ENCODE measurements around the gene RAB13. TPM values are rescaled to one million over a fixed set of nuclear protein-coding genes. Genes with fewer than 3 reads are reported as not detected.

Gene RAB13
- total RNA-seq, 1 experiment from 2014 or later, result 34.9 TPM

DNA sequence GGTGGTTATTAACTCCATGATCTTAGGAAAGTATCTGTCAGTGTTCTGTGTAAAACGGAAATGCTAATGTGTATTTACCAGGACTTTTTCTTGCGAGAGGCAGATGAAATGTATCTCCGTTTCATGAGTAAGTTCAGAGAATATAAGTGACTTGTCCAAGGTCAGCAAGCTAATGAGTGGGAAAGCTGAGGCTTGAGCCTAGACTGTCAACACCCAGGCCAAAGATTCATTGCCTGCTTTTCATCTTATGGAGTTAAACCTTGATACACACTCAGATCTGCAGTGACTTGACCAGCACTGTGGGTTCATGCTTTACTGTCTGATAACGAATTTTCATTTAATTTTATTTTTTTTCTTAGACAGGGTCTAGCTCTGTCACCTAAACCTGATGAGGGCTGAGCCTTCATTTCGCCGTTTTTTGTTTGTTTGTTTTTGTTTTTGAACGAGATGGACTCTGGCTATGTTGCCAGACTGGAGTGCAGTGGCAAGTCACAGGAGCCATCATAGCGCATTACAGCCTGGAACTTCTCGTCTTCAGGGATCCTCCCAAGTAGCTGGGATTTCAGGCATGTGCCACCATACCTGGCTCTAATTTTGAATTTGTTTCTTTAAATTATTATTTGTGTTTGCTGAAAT is 7.7 kb downstream of the RAB13 start:
- no peak for DNase-seq (ENCODE audit: extremely low read depth, low read depth)

DNA sequence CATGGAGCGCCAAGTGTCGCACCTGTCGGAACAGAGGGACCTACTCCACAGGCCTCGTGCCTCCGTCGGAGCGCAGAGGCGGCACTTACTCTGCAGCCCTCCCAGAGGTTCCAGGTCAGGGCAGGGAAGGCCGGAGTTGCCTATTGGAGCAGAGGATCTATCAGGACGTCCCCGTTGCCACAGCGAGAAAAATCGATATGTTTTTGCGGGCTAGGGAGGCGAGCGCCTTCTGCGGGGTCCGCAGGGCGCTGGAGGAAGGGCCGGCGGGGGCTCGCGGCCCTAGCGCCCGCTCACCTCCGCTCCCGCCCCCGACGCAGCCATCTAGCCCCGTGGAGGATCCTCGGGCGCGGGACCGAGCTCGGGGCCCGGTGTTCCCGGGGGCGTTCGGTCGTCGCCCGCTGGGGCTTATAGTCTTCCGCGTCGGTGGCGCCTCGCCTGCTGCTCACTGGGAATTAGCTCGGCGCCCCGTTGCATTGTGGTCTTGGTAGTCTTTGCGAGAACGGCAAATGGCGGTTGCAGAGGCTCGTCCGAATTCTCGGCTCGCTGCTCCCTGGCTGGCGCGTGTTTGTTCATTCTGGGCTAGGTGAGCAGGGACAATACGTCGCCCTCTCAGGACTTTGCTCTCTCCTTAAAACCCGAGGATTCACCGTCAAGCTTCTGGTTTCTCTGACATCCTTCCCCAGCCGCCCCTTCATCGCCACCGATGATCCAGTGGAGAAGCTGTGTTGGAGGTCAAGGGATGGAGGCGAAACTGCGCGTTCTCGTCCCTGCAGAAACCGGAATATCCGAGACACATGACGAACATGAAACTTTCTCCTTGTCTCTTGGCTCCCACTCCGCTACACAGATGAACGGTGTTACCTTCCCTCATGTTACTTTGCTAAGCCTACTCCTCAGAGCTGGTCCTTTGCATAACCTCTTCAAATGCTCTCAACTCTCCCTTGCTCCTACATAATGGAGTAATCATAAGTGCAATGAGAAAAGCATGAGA is 8.6 kb downstream of the RAB13 start, which contains the start of gene JTB:
JTB (minus strand) TSS at position 425 of the 991 bp plus-strand sequence; CDS start at position 3, 422 bp downstream.
- DNase-seq (ENCODE audit: extremely low read depth, low read depth), result peak; percentile 83

DNA sequence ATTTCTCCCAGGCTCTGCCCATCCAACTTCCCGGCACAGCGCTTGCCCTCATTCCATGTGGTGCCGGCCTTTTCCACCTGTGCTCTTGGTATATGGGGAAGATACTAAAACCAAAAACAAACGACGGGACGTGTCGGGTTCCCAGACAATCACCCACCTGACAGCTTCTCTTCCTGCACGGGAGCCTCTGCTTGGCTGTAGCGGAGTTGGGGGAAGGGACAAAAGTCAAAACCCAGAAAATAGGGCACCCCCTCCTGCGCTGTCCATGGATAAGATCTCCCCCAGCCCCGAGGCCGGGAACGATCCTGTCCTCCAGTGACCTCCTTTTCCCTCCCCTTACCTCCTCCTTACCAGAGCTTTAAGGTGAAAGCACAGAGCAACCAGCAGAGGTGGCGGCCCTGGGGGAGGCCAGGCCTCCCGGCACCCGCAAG is 9.3 kb downstream of the RAB13 start:
- DNase-seq (ENCODE audit: extremely low read depth, low read depth), result no peak

DNA sequence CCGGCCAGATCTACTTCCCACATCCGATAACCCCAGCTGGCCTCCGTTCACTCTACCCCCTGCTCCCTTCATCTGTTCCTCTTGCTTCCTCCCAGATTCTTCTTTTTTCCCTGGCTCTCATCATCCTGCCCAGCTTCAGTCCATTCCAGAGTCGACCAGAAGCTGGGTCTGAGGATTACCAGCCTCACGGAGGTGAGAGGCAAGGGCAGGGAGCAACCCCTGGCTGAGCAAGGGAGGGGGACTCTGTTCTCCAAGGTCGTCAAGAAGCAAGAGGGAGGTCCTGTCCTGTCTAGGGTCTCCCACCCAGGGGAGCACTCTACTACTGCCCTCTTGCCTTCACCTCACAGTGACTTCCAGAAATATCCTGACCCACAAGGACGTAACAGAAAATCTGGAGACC is 12.6 kb downstream of the RAB13 start:
- no peak for DNase-seq (ENCODE audit: extremely low read depth, low read depth)

DNA sequence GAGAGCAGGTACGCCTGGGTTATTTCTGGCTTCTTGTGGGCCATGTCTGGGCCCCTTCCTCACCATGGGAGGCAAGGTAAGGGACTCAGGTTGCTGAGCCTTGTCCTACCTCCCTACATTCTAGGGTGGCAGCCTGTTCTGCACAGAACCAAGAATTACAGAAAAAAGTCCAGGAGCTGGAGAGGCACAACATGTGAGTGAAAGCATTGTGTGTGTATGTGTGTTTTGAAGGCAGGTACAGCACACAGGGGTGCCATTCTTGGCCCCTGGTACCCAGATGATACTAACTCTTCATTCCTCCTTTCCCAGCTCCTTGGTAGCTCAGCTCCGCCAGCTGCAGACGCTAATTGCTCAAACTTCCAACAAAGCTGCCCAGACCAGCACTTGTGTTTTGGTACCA is 13.1 kb downstream of the RAB13 start:
- DNase-seq (ENCODE audit: extremely low read depth, low read depth), result no peak

DNA sequence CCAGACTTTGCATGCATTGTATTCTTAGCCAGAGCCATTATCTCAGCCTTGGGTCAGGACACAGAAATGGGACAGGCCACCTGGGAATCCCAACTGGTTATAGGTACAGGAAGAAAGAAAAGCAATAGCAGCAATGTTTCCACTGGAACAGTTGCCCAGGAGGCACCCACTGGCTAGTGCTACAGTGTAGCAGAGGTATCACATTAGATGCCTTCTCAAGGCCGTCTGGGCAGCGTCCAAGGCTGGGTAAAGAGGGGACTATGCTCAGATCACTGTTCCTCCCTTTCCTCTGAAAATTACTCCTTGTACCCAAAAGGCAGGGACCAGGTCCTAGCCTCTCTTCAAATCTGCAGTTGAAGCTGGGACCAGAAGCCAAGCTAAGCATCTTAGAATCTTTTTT is 15.8 kb downstream of the RAB13 start:
- no peak for DNase-seq (ENCODE audit: extremely low read depth, low read depth)

DNA sequence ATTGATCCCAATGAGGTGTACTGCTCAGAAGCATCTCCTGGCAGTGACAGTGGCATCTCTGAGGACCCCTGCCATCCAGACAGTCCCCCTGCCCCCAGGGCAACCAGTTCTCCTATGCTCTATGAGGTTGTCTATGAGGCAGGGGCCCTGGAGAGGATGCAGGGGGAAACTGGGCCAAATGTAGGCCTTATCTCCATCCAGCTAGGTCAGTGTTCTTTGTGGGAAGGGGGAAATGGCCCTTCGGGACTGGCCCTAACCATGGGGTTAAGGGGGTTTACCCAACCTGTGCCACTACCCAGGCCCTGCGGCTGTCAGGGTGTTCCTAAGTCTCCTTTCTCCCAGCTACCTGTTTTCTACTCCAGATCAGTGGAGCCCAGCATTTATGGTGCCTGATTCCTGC is 17.2 kb downstream of the RAB13 start:
- no peak for DNase-seq (ENCODE audit: extremely low read depth, low read depth)

DNA sequence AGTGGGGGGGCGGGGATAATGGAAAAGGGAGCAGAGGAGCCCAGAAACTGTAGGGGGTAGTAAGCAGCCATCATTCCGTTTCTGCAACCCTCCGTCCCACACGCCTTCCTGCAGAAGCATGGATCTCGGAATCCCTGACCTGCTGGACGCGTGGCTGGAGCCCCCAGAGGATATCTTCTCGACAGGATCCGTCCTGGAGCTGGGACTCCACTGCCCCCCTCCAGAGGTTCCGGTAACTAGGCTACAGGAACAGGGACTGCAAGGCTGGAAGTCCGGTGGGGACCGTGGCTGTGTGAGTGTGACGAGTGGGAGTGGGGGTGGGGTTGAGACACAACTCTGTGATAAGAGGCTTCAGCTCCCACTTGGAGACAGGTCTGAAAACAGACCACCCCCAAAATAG is 17.7 kb downstream of the RAB13 start:
- DNase-seq (ENCODE audit: extremely low read depth, low read depth), result no peak

DNA sequence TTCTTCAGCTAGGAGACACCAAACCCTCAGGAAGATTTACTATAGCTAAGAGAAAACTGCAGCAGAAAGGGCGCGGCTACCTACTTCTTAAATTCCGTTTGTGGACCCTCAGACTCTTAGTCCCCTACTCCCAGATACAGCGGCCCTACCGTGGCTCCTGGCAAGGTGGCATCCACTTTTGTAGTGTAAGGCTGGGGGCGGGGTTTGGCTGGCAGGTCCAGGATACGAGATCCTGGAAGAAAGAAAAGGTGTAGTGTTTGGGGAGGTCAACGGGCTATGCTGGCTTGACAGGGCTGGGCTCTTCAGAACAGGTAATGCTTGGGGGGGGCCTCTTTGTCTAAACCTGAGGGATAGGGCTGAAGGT is 18.2 kb downstream of the RAB13 start:
- no peak for DNase-seq (ENCODE audit: extremely low read depth, low read depth)

DNA sequence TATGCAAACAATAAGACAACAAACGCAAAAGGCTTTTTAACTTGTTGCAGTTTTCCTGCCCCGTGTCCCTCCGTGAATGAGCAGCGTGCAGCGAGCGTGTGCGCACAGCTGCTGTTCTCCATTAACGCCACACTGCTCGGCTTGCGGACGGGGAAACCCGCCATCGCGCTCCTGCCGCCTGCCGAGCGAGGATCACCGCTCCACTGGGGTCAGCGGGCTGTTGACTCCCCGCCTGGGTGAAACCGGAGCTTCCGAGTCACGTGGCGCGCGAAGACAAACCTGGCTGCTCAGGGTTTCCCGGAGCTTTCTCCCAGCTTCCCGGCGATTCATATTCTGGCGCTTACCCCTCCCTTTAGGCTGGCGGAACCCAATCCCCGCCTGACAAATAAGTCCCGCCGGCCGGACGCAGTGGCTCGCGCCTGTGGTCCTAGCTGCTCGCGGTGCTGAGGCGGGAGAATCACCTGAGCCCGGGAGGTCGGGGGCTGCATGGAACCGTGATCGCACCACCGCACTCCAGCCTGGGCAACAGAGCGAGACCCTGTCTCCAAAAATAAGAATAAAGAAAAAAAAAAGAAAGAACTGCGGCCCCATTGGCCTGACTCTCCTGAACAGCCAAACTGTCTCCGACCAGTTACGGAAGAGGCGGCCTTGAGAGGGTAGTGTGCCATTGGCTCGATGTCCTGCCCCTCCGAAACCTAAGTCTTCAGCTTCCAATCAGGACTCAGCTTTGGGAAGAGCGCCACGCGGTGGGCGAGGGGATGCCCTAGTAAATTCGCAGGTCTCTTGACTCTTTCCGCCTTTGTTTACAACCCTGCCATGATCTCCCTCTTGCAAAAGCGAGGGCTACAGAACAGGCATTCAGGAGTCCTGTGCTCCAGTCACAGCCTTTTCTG is 18.8 kb downstream of the RAB13 start, which contains the start of gene CREB3L4:
CREB3L4 (plus strand) TSS at position 796 of the 893 bp plus-strand sequence. CDS start 624 bp downstream, outside the sequence.
- peak; percentile 98 for DNase-seq (ENCODE audit: extremely low read depth, low read depth)

DNA sequence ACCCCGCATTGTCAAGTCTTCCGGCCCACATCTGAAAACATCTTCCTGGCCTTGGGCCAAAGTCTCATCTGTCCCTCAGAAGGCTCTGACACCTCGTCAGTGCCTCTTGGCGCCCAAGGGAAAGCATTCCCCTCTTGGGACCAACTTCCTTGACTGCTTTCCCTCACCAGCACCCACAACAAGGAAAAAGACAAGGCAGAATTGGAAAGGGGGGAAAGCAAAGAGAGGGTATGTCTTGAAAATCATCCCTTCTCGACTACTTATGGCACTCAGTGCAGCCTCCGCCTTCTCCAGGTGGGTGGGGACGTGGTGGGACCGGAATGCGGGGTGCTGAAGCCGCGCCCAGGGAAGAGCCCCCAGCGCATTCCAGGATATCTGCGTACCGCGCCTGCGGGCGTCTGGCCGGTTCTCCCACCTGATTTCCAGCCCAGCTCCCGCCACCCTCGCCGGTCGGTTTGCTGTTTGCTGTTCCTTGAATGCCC is 22.2 kb downstream of the RAB13 start:
- DNase-seq (ENCODE audit: extremely low read depth, low read depth), result no peak

DNA sequence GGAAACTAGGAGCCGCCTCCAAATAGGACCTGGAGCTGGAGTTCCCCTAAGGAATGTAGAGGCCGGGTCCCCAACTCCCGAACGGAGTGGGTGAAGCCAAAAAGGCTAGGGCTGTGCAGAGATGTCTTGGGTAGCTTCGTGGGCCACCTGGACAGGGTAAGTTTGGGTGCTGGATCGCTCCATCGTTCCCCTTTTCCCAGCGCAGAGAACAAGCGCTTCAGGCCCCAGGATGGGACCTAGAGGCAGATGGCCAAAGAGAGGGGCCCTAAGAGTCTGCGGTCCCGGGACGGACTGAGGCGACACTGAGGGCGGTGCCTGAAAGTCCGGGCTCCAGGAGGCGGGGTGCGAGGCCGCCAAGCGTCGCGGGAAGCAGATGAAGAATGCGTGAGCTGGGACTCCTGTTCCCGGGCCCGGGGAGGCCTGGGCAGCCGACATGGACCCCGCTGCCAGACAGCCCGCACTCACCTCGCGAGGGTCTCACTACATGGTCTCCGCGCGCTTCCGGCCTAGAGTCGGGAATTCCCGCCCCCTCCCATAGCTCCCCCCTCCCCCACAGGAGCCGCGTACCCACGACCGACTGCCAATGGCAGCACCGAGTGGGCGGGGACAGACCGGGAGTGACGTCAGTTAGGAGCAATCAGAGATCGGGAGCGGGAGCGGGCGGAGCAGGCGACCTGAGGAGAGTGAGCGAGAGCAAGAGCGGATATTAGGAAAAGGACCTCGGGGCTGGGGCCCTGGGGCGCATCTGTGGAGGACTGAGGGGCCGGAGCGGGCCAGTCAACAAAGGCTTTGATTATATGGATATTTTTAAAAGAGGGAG is 22.9 kb downstream of the RAB13 start, which contains the start of gene SLC39A1:
SLC39A1 (minus strand) TSS at position 508 of the 820 bp plus-strand sequence. CDS start 822 bp downstream, outside the sequence.
- peak; percentile 99 for DNase-seq (ENCODE audit: extremely low read depth, low read depth)

DNA sequence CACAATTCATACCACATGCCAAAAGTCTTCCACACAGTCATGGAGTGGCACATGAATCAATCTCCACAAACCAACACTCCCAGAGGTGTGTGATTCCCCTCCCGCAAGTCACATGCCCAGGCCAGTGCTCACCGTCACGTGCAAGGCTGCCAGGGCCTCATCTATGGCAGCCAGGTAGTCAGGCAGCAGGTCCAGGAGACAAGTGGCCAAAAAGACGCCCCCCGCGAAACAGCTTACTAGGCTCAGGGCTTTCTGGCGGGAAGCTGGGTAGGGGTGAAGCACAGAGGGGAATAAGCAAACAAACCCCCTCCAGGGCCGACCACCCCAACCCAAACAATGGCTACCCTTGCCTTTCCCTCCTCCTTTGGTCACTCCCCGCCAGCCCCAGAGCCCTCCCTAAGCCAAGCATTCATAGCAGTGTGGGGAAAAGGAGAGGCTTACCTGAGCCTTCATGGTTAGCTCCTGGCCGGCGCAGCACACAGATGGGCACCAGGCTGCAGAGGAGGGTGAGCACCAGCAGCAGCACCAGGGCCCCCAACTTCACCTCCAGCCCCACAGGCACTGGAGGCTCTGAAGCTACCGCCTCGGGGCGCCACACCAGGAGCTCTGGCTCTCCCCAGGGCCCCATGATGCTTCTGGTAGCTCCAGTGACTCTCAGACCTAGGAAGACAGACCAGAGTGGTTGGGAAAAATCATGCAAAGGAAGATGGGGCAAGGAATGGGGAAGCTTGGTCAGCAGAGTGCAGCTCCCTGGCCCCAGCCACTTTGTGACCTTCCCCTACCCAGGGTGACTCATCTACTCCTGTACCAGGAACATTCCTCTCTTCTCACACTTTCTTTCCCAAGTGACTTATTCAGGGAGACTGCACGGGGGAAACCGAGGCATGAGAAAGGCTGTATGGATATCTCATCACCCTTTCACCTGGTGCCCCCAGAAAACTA is 23.8 kb downstream of the RAB13 start:
- no peak for DNase-seq (ENCODE audit: extremely low read depth, low read depth)

DNA sequence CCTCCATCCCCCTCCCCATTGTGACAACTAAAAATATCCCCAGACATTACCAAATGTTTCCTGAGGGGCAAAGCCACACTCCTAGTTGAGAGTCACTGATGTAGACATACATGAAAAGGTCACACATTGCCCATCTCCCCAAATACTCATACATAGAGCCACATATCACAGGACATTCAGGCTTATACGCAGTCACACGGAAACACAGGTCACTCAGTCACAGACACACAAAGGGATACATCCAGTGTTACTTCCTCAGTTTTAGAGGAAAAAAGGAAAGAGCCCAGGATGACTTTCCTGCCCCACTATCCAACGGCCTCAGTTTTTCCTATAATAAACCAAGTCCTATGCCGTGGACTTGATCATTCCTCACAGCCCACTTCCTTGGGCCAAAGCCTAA is 24.7 kb downstream of the RAB13 start:
- DNase-seq (ENCODE audit: extremely low read depth, low read depth), result no peak

DNA sequence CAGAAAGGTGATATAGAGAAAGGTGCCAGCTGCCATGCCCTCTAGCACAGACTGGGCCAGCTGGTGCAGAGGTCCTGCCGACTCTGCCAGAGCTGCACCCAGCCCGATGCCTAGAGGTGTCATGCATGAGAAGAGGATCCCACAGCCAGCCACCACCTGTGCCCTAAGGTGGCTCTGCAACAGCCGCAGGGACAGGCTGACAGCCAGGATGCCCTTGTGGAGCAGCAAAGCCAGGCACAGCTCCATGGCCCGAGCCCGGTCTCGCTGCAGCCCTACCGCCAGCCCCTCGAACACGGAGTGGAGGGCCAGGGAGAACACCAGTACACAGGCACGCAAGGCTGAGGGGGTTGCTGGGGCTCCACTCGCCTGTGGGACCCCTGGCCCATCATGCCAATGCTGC is 25.9 kb downstream of the RAB13 start:
- DNase-seq (ENCODE audit: extremely low read depth, low read depth), result no peak

DNA sequence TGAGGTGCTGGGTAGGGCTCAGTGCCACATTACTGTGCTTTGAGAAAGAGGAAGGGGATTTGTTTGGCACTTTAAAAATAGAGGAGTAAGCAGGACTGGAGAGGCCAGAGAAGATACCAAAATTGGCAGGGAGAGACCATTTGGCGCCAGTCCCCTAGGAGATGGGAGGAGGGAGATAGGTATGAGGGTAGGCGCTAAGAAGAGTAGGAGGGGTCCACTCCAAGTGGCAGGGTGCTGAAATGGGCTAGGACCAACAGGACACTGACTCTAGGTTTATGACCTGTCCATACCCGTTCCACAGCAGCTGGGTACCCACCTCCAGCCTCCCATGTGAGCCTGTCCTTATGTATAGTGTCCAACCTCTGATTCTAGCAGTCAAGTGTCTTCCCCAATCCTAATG is 26.7 kb downstream of the RAB13 start:
- DNase-seq (ENCODE audit: extremely low read depth, low read depth), result no peak

DNA sequence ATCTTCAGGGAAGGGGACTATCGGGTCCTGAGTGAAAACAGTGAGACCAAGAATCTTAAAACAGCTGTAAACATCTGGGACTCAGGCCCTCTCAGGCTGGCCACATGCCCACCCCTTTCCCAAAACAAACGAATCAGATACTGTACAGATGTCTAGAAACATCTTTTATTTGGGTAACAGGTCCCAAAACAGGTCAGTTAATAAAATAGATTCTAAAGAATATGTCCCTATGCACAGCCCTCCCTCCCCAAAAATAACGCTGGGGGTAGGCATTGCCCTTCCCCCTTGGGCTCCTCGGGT is 27.2 kb downstream of the RAB13 start:
- no peak for DNase-seq (ENCODE audit: extremely low read depth, low read depth)

DNA sequence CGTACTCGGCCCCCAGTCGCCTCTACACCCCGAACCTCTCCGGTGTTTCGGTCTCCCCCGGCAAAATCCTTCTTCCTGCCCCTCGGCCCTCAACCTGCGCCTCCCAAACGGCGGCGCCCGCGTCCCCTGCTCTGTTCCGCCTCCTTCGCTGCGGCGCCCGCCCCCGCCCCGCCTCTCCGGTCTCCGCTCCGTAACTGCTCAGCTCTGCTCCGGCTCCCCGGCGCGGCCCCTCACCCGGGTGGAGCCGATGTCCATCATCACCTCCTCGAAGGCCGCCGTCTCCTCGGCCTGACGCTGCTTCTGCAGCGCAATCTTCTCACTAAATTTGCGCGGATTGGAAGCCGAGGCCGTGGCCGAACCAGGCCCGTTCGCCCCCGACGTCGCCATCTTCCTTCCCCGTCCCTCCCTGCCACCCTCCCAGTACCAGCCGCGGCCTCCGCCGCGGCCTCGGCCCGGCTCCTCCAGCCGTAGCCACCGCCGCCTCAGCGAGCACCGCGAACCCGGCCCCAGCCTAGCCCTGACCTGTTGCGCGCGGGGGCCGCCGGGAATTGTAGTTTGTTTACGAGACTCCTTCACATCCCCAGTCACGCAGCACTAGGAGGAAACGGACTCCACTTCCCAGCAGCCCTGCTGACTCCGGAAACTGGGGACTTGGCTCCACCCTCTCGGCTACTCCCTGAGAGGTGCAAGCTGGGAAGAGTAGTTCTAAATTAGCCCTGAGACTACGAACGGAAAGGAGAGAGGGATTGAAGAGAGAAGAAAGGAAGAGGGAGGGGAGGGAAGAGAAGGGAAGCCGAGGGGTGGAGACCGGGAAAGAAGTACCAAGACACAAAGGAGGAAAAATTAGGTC is 27.8 kb downstream of the RAB13 start, which contains the start of gene CRTC2:
CRTC2 (minus strand) TSS at position 502 of the 850 bp plus-strand sequence; CDS start at position 387, 115 bp downstream.
- peak; percentile 99 for DNase-seq (ENCODE audit: extremely low read depth, low read depth)

Measured in NCI-H460 (cell line).